Endodermal cell (in vitro differentiated cells): ENCODE data around the gene NOD2. TPM values are rescaled to one million over a fixed set of nuclear protein-coding genes. Genes with fewer than 3 reads are reported as not detected.

Source experiments
- DNase-seq: peaks from one replicate; pipeline ENCODE4 v3.0.0-alpha.2; 2017
- H3K27ac ChIP-seq: 2 replicates; pipeline ENCODE4 v1.5.1; 2013; ENCODE audit warnings: mild to moderate bottlenecking, low read depth, low read length, moderate library complexity
- H3K27me3 ChIP-seq: 2 replicates; pipeline ENCODE4 v1.6.1; 2013; ENCODE audit warnings: mild to moderate bottlenecking, low read length, moderate library complexity; ENCODE audit not compliant: insufficient read depth, control insufficient read depth, poor library complexity, severe bottlenecking
- H3K36me3 ChIP-seq: 2 replicates; pipeline ENCODE4 v1.7.0; 2013; ENCODE audit warnings: mild to moderate bottlenecking, low read length, moderate library complexity; ENCODE audit not compliant: control insufficient read depth, insufficient read depth
- H3K4me1 ChIP-seq: one replicate; pipeline ENCODE4 v1.7.0; 2013; ENCODE audit warnings: low read length; ENCODE audit not compliant: control insufficient read depth, insufficient read depth
- H3K4me3 ChIP-seq: 2 replicates; pipeline ENCODE4 v1.5.1; 2013; ENCODE audit warnings: mild to moderate bottlenecking, low read length, moderate library complexity
- H3K9ac ChIP-seq: 2 replicates; pipeline ENCODE4 v1.6.1; 2013; ENCODE audit warnings: mild to moderate bottlenecking, low read length, moderate library complexity; ENCODE audit not compliant: poor library complexity, severe bottlenecking; ENCODE audit errors: extremely low read depth
- H3K9me3 ChIP-seq: 2 replicates; pipeline ENCODE4 v1.6.1; 2013; ENCODE audit warnings: mild to moderate bottlenecking, low read length, moderate library complexity; ENCODE audit not compliant: control insufficient read depth
- H3K27ac Mint-ChIP-seq: 2 replicates; pipeline ENCODE4 v1.8.0; 2020; ENCODE audit warnings: mixed read lengths
- H3K27me3 Mint-ChIP-seq: 2 replicates; pipeline ENCODE4 v1.8.0; 2021; ENCODE audit warnings: mild to moderate bottlenecking, mixed read lengths; ENCODE audit not compliant: insufficient read depth
- H3K36me3 Mint-ChIP-seq: 2 replicates; pipeline ENCODE4 v1.8.0; 2020; ENCODE audit warnings: low read depth, mixed read lengths
- H3K4me1 Mint-ChIP-seq: 2 replicates; pipeline ENCODE4 v1.8.0; 2020; ENCODE audit warnings: mixed read lengths
- H3K4me3 Mint-ChIP-seq: 2 replicates; pipeline ENCODE4 v1.8.0; 2020; ENCODE audit warnings: mild to moderate bottlenecking, moderate library complexity, mixed read lengths
- H3K9me3 Mint-ChIP-seq: 2 replicates; pipeline ENCODE4 v1.8.0; 2020; ENCODE audit warnings: mild to moderate bottlenecking, mixed read lengths
- CTCF ChIP-seq: fragments of 200-600 bp; sonication (generic); conservative IDR thresholded peaks from 2 replicates; pipeline ENCODE4 v1.5.0; 2021; ENCODE audit warnings: antibody characterized with exemption, mild to moderate bottlenecking
- WGBS, 2 experiments: methylation state at CpG; one replicate each; pipeline versions ENCODE4 v1.1.5 to v1.1.7; 2013; ENCODE audit warnings: missing lambda C conversion rate in 2 of 2, mixed read lengths in 1 of 2; ENCODE audit not compliant: insufficient coverage in 1 of 2, insufficient read length in 1 of 2; 5-methylcytosine and 5-hydroxymethylcytosine counted together
- total RNA-seq, 2 donors: library from RNA; stranded (reverse); fragmentation: NEBNext Ultra II Directional in 1 of 2; extraction: Animal tissue kit (Norgen Biotek cat#: 25700) in 1 of 2; gene quantifications; 2 replicates in 1 of 2; 3 replicates in 1 of 2; pipeline ENCODE4 v1.2.1, GENCODE V29; 2021

The NOD2 gene
- total RNA-seq, 2 donors from 2014 or later: 0.33 to 0.42 TPM

DNA sequence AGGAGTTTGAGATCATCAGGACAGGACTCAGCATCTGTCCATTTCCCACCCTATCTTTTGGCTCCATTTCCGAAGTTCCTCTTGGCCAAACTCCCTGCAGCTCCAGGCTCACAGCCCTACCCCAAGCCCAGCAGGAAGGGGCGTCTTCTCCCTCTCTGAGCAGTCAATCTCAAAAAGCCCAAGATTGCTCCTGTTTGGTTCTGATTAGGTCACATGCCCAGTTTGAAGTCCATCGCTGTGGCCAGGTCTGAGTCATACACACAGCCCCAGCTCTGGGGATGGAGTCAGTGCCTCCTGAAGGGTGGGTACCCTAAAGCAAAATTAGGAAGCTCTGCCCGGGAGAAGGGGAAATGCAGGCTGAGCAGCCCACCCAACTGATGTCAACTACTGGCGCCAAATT lies 36.2 kb upstream of the NOD2 start:
- Mint-ChIP-seq H3K4me1 (peaks cover 4% of the 10 kb centered on the region), H3K4me3 (no peak overlapping the region), H3K36me3 (no peaks in the 10 kb centered on the region), H3K27ac (no peak overlapping the region), H3K9me3 (no peaks in the 10 kb centered on the region), H3K27me3 (peaks cover 2% of the 10 kb centered on the region)
- no peaks in the 10 kb centered on the region for H3K4me1 ChIP-seq
- H3K36me3 ChIP-seq: no peaks in the 10 kb centered on the region
- peaks cover 4% of the 10 kb centered on the region for H3K9me3 ChIP-seq
- no peaks in the 10 kb centered on the region for H3K27me3 ChIP-seq
- H3K4me3 ChIP-seq: no peak overlapping the region
- no peak overlapping the region for H3K27ac ChIP-seq
- no peak for DNase-seq
- no peak overlapping the region for H3K9ac ChIP-seq
- 80 to 88% methylated on average over 2 to 5 of the region's 5 CpGs for WGBS, 2 experiments
- TF ChIP-seq CTCF: no peak

DNA sequence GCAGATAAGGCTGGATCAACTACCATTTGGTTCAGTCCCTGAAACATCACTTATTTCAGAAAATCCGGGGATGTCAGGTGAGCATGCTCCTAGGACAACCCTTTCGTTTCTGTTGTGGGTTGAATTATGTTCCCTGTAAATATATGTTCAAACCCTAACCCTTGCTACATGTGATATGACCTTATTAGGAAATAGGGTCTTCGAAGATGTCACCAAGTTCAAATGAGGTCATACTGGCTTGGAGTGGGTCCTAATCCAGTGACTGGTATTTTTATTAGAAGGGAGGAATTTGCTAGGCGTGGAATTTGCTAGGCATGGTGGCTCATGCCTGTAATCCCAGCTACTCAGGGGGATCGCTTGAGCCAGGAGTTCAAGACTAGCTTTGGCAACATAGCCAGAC lies 33.6 kb upstream of the NOD2 start:
- H3K27me3 ChIP-seq: no peaks in the 10 kb centered on the region
- H3K4me1 Mint-ChIP-seq: no peaks in the 10 kb centered on the region
- peaks cover 5% of the 10 kb centered on the region for H3K9me3 Mint-ChIP-seq
- WGBS, 2 experiments: 86 to 96% methylated on average over 1 to 5 of the region's 5 CpGs
- DNase-seq: no peak
- TF ChIP-seq CTCF: no peak
- peaks cover 15% of the 10 kb centered on the region for H3K9me3 ChIP-seq
- no peaks in the 10 kb centered on the region for H3K36me3 ChIP-seq
- H3K27me3 Mint-ChIP-seq: peaks cover 12% of the 10 kb centered on the region
- no peak overlapping the region for H3K4me3 Mint-ChIP-seq
- H3K9ac ChIP-seq: no peak overlapping the region
- no peak overlapping the region for H3K27ac ChIP-seq
- H3K4me1 ChIP-seq: no peaks in the 10 kb centered on the region
- H3K4me3 ChIP-seq: no peak overlapping the region
- H3K36me3 Mint-ChIP-seq: no peaks in the 10 kb centered on the region
- no peak overlapping the region for H3K27ac Mint-ChIP-seq

GRCh38 chr16:50662306-50662940 lies 31.0 kb upstream of the NOD2 start:
- no peak for TF ChIP-seq CTCF
- no peak for DNase-seq
- Histone ChIP-seq H3K4me1 (no peaks in the 10 kb centered on the region), H3K27me3 (no peaks in the 10 kb centered on the region), H3K9me3 (peaks cover 15% of the 10 kb centered on the region), H3K27ac (no peak overlapping the region), H3K4me3 (no peak overlapping the region), H3K36me3 (no peaks in the 10 kb centered on the region), H3K9ac (no peak overlapping the region)
- Mint-ChIP-seq H3K9me3 (peaks cover 7% of the 10 kb centered on the region), H3K4me1 (no peaks in the 10 kb centered on the region), H3K36me3 (no peaks in the 10 kb centered on the region), H3K4me3 (no peak overlapping the region), H3K27ac (no peak overlapping the region), H3K27me3 (peaks cover 15% of the 10 kb centered on the region)
- 90 to 93% methylated on average over 10 of the region's 10 CpGs for WGBS, 2 experiments
